Measurements from ENCODE around the gene CCDC50.

DNA sequence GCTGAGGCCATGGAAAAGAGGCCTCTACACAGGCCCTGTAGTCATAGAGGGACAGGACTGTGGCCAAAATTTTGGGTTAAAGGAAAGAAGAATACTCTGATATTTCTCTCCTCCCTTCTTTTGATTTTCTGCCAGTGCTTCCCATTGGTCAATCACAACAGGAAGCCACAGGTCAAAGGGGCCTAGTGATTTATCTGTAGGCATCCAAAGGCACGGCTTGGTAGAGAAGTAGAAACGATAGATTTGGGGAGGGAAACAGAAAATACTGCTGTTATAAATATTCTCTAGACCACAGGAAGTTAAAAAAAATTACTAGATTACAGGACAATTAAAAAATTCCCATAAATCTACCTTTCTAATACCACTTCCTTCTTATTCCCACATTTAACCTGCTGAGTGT, 1.7 kb upstream of the CCDC50 start:
- TF ChIP-seq, protein P1, sequence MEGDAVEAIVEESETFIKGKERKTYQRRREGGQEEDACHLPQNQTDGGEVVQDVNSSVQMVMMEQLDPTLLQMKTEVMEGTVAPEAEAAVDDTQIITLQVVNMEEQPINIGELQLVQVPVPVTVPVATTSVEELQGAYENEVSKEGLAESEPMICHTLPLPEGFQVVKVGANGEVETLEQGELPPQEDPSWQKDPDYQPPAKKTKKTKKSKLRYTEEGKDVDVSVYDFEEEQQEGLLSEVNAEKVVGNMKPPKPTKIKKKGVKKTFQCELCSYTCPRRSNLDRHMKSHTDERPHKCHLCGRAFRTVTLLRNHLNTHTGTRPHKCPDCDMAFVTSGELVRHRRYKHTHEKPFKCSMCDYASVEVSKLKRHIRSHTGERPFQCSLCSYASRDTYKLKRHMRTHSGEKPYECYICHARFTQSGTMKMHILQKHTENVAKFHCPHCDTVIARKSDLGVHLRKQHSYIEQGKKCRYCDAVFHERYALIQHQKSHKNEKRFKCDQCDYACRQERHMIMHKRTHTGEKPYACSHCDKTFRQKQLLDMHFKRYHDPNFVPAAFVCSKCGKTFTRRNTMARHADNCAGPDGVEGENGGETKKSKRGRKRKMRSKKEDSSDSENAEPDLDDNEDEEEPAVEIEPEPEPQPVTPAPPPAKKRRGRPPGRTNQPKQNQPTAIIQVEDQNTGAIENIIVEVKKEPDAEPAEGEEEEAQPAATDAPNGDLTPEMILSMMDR (IDR thresholded peaks at IDR 0.05) = no peak
- no peak for TF ChIP-seq POLR2A (IDR thresholded peaks at IDR 0.05)

Measured in breast epithelium (tissue), 3 donors.